NCI-H2196 treated with DMSO at 0.1 percent for 48 hours (cell line): ENCODE results near the gene BGN.

ENCODE experiments used
- DNase-seq: peaks from one replicate; lab custom pipeline; 2025; ENCODE audit not compliant: unreplicated experiment; lab: John Stamatoyannopoulos, UW

Gene BGN

GRCh38 chrX:153481043-153481442, 13.7 kb upstream of the BGN start:
- no peak for DNase-seq

GRCh38 chrX:153482376-153483015, 12.3 kb upstream of the BGN start:
- DNase-seq = no peak

- DNase-seq = no peak
Measured at GRCh38 chrX:153485396-153486080, 9.2 kb upstream of the BGN start.

- no peak for DNase-seq
Measured at GRCh38 chrX:153486171-153486570, 8.6 kb upstream of the BGN start.

GRCh38 chrX:153487590-153488071, 7.1 kb upstream of the BGN start:
- no peak for DNase-seq

- no peak for DNase-seq
Measured at GRCh38 chrX:153488231-153488914, 6.4 kb upstream of the BGN start.

GRCh38 chrX:153490217-153490930, 4.4 kb upstream of the BGN start:
- DNase-seq = no peak

- no peak for DNase-seq
Measured at GRCh38 chrX:153491351-153491914, 3.3 kb upstream of the BGN start.

- no peak for DNase-seq
Measured at GRCh38 chrX:153491918-153492317, 2.9 kb upstream of the BGN start.

GRCh38 chrX:153492543-153492942, 2.2 kb upstream of the BGN start:
- no peak for DNase-seq

GRCh38 chrX:153493085-153493484, 1.7 kb upstream of the BGN start:
- DNase-seq = no peak

GRCh38 chrX:153494061-153494460, 719 bp upstream of the BGN start:
- DNase-seq = no peak

- no peak for DNase-seq
Measured at GRCh38 chrX:153495362-153495751, 577 bp downstream of the BGN start.

GRCh38 chrX:153495903-153496589, 1.3 kb downstream of the BGN start:
- no peak for DNase-seq

- DNase-seq = no peak
Measured at GRCh38 chrX:153496590-153496959, 1.8 kb downstream of the BGN start.

- no peak for DNase-seq
Measured at GRCh38 chrX:153498453-153498852, 3.7 kb downstream of the BGN start.

- DNase-seq = no peak
Measured at GRCh38 chrX:153499341-153499740, 4.6 kb downstream of the BGN start.

- no peak for DNase-seq
Measured at GRCh38 chrX:153499876-153500275, 5.1 kb downstream of the BGN start.

GRCh38 chrX:153500676-153501280, 6.0 kb downstream of the BGN start:
- no peak for DNase-seq

GRCh38 chrX:153501530-153501929, 6.8 kb downstream of the BGN start:
- no peak for DNase-seq
